Measurements from ENCODE around the gene IL20RB. TPM values are rescaled to one million over a fixed set of nuclear protein-coding genes. Genes with fewer than 3 reads are reported as not detected.

The IL20RB gene, protein sequence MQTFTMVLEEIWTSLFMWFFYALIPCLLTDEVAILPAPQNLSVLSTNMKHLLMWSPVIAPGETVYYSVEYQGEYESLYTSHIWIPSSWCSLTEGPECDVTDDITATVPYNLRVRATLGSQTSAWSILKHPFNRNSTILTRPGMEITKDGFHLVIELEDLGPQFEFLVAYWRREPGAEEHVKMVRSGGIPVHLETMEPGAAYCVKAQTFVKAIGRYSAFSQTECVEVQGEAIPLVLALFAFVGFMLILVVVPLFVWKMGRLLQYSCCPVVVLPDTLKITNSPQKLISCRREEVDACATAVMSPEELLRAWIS
- 1.2 and 1.8 TPM in 2 replicates for total RNA-seq

DNA sequence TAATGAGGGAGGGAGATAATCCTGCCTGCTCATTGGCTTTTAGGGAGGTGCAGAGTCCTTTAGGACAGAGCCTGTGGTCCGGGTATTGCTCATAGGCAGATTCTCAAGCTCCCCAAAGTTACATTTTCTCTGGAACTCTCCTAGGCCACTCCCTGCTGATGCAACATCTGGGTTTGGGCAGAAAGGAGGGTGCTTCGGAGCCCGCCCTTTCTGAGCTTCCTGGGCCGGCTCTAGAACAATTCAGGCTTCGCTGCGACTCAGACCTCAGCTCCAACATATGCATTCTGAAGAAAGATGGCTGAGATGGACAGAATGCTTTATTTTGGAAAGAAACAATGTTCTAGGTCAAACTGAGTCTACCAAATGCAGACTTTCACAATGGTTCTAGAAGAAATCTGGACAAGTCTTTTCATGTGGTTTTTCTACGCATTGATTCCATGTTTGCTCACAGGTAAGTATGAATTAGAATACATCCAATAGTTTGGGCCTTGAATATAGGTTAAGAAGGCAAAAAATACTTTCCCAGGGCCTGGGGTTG is at the start of gene IL20RB:
Gene IL20RB (plus strand): TSS at position 233 of the 538 bp plus-strand sequence. CDS start 131 bp downstream, at position 364.
- no peaks in the 10 kb centered on the region for H3K27me3 ChIP-seq (ENCODE audit: insufficient read depth, low read length)
- H3K4me1 ChIP-seq (ENCODE audit: insufficient read depth, low read length), result peaks cover 26% of the 10 kb centered on the region
- H3K36me3 ChIP-seq (ENCODE audit: insufficient read depth, low read length), result no peaks in the 10 kb centered on the region
- peak; percentile 69 for DNase-seq (ENCODE audit: insufficient read length, low spot score, missing footprints)
- H3K79me2 ChIP-seq (ENCODE audit: insufficient read depth, low read length), result no peaks in the 10 kb centered on the region
- H2AFZ ChIP-seq (ENCODE audit: low read length), result no peak within 1 kb of the TSS
- H3K27ac ChIP-seq (ENCODE audit: low read depth, low read length), result no peak within 1 kb of the TSS
- H3K9me3 ChIP-seq (ENCODE audit: low read depth, low read length), result no peaks in the 10 kb centered on the region
- no peak within 1 kb of the TSS for H3K4me3 ChIP-seq (ENCODE audit: insufficient read depth, low read length)
- TF ChIP-seq, protein P1, sequence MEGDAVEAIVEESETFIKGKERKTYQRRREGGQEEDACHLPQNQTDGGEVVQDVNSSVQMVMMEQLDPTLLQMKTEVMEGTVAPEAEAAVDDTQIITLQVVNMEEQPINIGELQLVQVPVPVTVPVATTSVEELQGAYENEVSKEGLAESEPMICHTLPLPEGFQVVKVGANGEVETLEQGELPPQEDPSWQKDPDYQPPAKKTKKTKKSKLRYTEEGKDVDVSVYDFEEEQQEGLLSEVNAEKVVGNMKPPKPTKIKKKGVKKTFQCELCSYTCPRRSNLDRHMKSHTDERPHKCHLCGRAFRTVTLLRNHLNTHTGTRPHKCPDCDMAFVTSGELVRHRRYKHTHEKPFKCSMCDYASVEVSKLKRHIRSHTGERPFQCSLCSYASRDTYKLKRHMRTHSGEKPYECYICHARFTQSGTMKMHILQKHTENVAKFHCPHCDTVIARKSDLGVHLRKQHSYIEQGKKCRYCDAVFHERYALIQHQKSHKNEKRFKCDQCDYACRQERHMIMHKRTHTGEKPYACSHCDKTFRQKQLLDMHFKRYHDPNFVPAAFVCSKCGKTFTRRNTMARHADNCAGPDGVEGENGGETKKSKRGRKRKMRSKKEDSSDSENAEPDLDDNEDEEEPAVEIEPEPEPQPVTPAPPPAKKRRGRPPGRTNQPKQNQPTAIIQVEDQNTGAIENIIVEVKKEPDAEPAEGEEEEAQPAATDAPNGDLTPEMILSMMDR (IDR thresholded peaks at IDR 0.05; ENCODE audit: extremely low read depth, low read depth, low read length), result no peak
- H3K4me2 ChIP-seq (ENCODE audit: insufficient read depth, low read length), result no peak within 1 kb of the TSS
- H4K20me1 ChIP-seq (ENCODE audit: insufficient read depth, low read length), result no peaks in the 10 kb centered on the region

DNA sequence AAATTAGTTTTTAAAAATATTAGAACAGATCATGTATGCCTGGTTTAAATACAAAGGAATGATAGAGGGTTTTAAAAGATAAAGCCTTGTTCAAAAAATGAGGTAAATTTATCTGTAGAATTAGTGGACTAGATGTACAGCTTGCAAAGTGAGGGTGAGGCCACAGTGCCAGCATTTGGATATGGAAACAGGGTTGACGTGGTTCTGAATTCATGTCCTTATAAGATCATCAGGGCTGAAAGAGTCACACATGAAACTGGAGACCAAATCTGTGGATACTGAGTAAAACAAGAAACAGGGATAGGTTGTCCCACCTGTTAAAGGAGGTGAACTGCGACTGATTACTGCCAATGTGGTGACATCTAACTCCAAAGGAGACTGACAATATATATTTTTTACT is 49.5 kb upstream of the IL20RB start:
- Histone ChIP-seq H3K4me1 (ENCODE audit: insufficient read depth, low read length) (no peaks in the 10 kb centered on the region), H3K27me3 (ENCODE audit: insufficient read depth, low read length) (no peaks in the 10 kb centered on the region), H4K20me1 (ENCODE audit: insufficient read depth, low read length) (peaks cover 59% of the 10 kb centered on the region), H3K36me3 (ENCODE audit: insufficient read depth, low read length) (no peaks in the 10 kb centered on the region), H3K79me2 (ENCODE audit: insufficient read depth, low read length) (peaks cover 97% of the 10 kb centered on the region), H3K27ac (ENCODE audit: low read depth, low read length) (no peak overlapping the region), H3K4me3 (ENCODE audit: insufficient read depth, low read length) (no peak overlapping the region), H3K4me2 (ENCODE audit: insufficient read depth, low read length) (no peak overlapping the region), H2AFZ (ENCODE audit: low read length) (no peak overlapping the region), H3K9me3 (ENCODE audit: low read depth, low read length) (no peaks in the 10 kb centered on the region)
- TF ChIP-seq, protein P1 (IDR thresholded peaks at IDR 0.05; ENCODE audit: extremely low read depth, low read depth, low read length), result no peak
- no peak for DNase-seq (ENCODE audit: insufficient read length, low spot score, missing footprints)

DNA sequence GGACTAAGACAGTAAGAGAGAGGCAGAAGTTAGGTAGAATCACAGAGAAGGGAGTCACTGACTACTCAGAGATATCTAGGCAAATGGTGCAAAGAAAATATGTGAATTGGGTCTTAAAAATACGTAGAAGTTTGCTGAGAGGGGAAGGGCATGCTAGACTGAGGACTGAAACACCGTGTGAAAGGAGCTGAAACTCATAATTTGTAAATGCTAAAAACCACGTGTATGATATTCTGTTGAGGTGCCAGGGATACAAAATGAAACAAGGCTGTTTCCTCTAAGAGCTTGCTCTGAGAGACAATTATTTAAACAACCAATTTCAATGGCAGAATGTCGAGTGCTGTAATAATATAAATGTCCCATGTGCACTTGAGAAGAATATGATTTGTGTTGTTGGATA is 48.6 kb upstream of the IL20RB start:
- no peak overlapping the region for H3K4me2 ChIP-seq (ENCODE audit: insufficient read depth, low read length)
- H3K9me3 ChIP-seq (ENCODE audit: low read depth, low read length), result no peaks in the 10 kb centered on the region
- H3K4me1 ChIP-seq (ENCODE audit: insufficient read depth, low read length), result no peaks in the 10 kb centered on the region
- no peaks in the 10 kb centered on the region for H3K36me3 ChIP-seq (ENCODE audit: insufficient read depth, low read length)
- no peak overlapping the region for H3K4me3 ChIP-seq (ENCODE audit: insufficient read depth, low read length)
- peaks cover 95% of the 10 kb centered on the region for H3K79me2 ChIP-seq (ENCODE audit: insufficient read depth, low read length)
- H3K27me3 ChIP-seq (ENCODE audit: insufficient read depth, low read length), result no peaks in the 10 kb centered on the region
- TF ChIP-seq, protein P1 (IDR thresholded peaks at IDR 0.05; ENCODE audit: extremely low read depth, low read depth, low read length), result no peak
- no peak overlapping the region for H2AFZ ChIP-seq (ENCODE audit: low read length)
- peaks cover 54% of the 10 kb centered on the region for H4K20me1 ChIP-seq (ENCODE audit: insufficient read depth, low read length)
- DNase-seq (ENCODE audit: insufficient read length, low spot score, missing footprints), result no peak
- no peak overlapping the region for H3K27ac ChIP-seq (ENCODE audit: low read depth, low read length)

DNA sequence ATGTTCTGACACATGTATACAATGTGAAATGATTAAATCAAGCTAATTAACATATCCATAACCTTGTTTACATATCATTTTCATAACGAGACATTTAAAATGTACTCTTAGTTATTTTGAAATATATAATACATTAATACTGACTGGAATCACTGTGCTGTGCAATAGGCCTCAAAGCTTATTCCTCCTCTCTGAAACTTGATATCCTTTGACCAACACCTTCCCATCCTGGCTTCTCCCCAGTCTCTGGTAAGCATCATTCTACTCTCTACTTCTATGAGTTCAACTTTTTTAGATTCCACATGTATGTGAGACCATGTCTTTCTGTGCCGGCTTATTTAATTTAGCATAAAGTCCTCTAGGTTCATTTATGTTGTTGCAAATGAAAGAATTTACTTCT is 47.1 kb upstream of the IL20RB start:
- Histone ChIP-seq H3K27me3 (ENCODE audit: insufficient read depth, low read length) (no peaks in the 10 kb centered on the region), H3K79me2 (ENCODE audit: insufficient read depth, low read length) (peaks cover 95% of the 10 kb centered on the region), H4K20me1 (ENCODE audit: insufficient read depth, low read length) (peaks cover 53% of the 10 kb centered on the region), H3K9me3 (ENCODE audit: low read depth, low read length) (no peaks in the 10 kb centered on the region), H3K4me3 (ENCODE audit: insufficient read depth, low read length) (no peak overlapping the region), H3K4me1 (ENCODE audit: insufficient read depth, low read length) (no peaks in the 10 kb centered on the region), H3K27ac (ENCODE audit: low read depth, low read length) (no peak overlapping the region), H2AFZ (ENCODE audit: low read length) (no peak overlapping the region), H3K36me3 (ENCODE audit: insufficient read depth, low read length) (no peaks in the 10 kb centered on the region), H3K4me2 (ENCODE audit: insufficient read depth, low read length) (no peak overlapping the region)
- TF ChIP-seq, protein P1 (IDR thresholded peaks at IDR 0.05; ENCODE audit: extremely low read depth, low read depth, low read length), result no peak
- DNase-seq (ENCODE audit: insufficient read length, low spot score, missing footprints), result no peak
